ENCODE measurements around the gene NFIC.
"Not testable (repeated sequence)": the region's sequence is repeated elsewhere in the genome, so short reads cannot be mapped to it uniquely, and the experiment has no call there.

The NFIC gene

DNA sequence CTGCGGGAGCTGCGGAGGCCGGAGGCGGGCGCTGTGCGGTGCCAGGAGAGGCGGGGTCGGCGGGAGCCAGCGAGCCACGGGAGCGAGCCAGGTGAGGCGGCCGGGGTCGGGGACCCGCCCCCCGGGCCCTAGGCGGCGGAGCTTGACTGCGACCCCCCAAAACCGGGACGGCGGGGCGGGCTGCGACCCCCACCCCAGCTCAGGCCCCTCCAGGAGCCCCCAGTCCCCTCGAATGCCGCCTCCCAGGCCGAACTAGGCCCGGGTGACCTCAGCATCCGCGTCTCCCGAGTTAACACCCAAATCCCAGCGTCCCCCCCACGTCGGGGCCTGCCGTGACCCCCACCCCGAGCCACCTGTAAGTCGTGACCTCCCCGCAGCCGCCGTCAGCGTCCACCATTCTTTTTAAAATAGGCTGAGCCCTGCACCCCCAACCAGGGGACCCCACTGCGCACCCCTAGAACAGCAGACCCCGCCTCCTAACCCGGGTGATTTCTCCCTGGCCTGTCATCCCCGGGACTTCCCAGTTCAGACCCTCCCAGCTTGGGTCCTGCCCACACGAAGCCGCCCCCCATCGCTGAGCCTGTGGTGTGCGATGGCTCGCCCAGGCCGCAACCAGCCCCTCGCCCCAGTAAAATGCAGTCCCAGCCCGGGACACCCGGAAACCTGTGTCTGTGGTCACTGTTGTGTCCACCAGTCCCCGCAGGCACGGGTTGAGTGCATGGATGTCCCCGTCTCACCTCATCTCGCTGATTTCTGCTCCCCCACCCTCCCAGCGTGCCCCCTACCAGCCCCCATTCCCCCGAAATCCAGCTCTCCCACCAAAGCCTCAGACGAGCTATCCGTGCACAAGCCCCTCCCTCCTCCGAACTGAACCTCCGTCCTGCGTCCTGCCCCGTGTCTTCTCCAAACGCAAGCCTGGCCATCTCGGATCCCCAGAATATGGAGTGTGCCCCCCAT lies 140.3 kb downstream of the NFIC start:
- DNase-seq (ENCODE audit: extremely low read depth in 1 of 2, low read depth in 1 of 2), result no peak

DNA sequence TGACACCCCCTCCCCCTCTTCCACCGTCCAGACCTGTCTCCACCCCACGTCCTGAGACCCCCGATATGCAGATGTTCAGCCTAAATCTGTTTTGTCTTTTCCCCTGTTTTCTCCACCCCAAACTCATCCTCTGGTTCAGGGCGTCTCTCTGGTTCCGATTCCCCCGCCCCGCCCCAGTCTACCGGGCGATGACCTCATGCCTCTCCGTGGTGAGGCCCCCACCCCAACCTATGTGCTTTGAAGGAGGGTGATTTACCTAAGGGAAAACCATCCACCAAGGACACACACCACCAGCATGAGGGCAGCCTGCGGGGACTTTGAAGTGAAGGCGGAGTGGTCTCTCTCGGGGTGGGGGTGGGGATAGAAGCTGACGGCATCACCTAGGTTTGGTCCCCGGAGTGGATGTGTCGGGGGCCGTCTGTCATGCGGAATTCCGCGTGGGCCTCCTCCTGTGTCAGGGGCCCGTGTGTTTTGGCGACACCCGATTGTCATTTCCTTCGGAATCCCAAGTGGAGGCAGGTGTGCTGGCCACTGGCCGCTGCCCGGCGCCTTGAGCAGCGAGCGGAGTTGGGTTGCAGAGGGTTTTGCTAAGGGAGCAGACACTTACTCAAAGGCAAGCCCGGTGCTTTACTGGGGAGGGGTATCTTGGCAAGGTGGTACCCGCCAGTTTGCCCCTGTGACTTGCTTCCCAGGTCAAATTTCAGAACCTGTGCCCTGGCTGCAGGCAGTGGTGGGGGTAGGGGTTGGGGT lies 141.2 kb downstream of the NFIC start:
- DNase-seq (ENCODE audit: extremely low read depth in 1 of 2, low read depth in 1 of 2), result no peak

DNA sequence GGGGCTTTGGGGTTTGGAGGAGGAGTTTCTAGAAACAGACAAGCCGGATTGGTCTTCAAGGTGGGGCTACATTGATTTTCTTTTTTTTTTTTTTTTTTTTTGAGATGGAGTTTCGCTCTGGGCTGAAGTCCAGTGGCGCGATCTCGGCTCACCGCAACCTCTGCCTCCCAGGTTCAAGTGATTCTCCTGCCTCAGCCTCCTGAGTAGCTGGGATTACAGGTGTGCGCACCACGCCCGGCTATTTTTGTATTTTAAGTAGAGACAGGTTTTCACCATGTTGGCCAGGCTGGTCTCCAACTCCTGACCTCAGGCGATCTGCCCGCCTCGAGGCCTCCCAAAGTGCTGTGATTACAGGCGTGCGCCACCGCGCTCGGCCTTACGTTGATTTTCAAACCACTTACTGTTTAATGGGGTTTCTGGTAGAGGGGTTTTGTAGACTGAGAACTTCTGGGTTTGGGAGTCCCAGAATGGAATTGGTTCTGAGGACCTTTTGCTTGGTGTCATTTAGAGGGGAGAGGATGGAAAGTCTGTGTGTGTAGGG lies 141.8 kb downstream of the NFIC start:
- not testable (repeated sequence) for DNase-seq (ENCODE audit: extremely low read depth in 1 of 2, low read depth in 1 of 2)

DNA sequence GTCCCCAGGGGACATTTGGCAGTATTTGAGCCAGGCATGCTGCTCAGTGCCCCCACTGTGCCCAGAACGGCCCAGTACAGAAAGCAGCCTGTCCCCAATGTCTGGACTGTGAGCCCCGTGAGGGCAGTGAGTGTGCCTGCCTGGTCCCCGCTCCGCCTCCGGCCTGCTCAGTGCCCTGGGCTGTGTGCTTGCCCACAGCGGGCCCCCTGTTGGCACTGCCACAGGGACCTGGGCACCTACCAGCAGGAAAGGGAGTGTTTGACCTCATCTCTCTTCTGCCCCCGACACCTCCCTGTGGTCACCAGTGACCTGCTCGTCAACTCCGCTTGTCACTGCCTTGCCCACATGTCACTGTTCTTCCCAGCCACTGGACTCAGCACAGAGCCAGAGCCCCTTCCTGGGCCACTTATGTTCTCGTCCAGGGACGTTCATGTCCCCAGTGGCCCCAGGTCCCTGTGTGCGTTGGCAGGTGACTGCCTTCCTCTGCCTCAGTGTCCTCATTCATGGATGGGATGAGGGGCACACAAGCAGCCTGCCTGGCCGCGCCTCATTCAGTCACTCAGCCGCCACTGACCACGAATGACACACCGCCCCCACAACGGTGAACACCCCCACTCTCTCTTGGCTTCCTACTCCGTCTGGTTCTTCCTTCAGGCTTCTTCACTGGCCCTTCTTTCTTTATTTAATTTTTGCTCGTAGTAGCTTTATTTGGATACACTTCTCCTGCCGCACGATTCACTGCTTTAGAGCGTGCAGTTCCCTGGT lies 142.6 kb downstream of the NFIC start:
- DNase-seq (ENCODE audit: extremely low read depth in 1 of 2, low read depth in 1 of 2), result no peak

DNA sequence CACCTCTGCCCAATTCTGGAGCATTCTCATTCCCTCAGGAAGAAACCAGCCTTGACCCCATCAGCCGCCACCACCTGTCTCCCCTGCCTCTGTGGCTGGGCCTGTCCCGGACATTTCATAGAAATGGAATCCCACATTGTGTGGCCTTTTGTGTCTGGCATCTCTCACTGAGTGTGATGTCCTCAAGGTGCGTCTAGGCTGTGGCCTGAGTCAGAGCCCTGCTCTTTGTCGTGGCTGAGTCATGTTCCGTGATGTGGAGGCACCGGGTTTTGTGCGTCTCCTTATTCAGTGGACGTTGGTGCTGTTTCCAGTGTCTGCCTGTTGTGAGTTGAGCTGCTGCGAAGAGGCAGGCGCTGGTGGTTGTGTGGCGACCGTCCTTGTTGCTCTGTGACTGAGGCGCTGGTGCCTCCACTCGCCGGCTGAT lies 143.2 kb downstream of the NFIC start:
- DNase-seq (ENCODE audit: extremely low read depth in 1 of 2, low read depth in 1 of 2), result peak in 1 of 2 donors; percentile 50

DNA sequence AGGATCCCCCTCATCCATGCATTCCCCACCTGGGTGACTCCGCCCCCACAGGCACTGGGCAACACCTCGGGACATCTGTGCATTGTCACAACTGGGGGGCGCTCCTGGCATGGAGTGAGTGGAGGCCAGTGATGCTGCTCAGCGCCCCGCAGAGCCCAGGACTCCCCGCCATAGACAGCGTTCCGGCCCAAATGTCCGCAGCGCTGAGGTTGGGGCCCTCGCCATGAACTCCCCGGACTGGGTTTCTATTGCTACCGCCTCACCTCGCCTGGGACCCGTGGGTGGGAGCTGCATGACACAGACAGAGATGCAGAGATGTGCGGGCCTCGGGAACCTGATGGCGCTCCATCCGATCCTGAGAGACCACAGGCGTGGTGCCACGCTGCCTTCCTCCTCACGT lies 144.3 kb downstream of the NFIC start:
- DNase-seq (ENCODE audit: extremely low read depth in 1 of 2, low read depth in 1 of 2), result no peak

DNA sequence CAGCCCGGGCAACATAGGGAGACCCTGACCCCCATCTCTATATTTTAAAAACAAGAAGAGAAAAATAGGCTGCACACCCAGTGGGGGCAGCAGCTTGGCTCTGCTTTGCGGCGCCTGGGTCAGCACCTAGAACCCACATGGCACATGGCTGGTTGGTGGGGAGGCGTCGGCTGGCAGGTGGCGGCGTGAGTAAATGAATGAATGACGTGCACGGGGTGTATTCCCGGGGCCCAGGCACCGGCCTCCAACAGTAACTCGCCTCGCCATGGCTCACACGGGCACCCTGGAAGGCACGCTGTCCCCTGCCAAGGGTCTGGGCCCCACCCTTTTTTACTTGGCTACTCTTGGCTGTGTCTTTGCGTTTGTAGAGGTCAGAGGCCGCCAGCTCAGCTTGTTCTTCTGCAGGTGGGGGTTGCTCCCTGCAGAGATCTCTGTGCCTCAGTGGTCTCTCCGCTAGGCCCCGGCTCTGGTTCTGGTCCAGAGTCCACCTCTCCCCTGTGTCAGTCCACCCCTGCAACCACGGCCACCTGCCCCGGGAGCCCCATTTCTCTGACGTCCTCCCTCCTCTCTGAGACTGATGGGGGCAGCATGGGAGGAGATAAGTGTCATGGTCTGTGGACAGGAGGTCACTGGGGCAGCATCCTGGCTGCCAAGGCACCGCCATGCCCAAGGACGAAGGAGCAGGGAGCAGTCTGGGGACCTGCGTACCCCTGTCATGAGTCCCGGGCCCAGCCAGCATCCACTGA lies 145.3 kb downstream of the NFIC start:
- DNase-seq (ENCODE audit: extremely low read depth in 1 of 2, low read depth in 1 of 2), result no peak

DNA sequence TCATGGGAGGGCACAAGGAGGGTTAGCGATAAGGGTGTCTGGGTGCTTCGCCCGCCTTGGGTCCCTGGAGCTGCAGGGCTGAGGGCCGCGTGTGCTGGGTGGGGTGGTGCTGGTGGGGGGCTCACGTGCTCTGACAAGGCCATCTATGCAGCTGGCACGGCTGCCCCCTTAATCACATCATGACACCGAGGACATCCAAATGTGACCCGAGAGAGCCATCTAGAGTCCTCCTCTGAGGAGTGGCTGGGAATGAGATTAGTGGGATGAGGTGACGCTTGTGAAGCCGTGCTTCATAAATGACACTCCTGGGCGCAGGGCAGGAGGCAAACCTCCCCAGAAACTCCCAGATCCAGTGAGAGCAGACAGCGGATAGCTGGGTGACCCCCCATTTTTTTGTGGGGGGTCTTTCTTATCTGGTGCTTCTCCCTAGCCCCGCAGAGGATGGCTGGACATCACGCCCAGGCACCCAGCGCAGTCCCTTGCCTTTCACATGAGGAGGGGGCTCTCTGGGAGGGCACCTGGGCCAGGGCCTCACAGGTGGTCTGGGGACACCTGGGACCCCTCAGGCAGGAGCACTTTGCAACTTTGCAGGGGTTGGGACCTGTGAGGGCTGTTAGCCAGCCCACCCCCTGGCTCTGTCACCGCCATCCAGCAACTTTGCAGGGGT lies 146.3 kb downstream of the NFIC start:
- no peak for DNase-seq (ENCODE audit: extremely low read depth in 1 of 2, low read depth in 1 of 2)

DNA sequence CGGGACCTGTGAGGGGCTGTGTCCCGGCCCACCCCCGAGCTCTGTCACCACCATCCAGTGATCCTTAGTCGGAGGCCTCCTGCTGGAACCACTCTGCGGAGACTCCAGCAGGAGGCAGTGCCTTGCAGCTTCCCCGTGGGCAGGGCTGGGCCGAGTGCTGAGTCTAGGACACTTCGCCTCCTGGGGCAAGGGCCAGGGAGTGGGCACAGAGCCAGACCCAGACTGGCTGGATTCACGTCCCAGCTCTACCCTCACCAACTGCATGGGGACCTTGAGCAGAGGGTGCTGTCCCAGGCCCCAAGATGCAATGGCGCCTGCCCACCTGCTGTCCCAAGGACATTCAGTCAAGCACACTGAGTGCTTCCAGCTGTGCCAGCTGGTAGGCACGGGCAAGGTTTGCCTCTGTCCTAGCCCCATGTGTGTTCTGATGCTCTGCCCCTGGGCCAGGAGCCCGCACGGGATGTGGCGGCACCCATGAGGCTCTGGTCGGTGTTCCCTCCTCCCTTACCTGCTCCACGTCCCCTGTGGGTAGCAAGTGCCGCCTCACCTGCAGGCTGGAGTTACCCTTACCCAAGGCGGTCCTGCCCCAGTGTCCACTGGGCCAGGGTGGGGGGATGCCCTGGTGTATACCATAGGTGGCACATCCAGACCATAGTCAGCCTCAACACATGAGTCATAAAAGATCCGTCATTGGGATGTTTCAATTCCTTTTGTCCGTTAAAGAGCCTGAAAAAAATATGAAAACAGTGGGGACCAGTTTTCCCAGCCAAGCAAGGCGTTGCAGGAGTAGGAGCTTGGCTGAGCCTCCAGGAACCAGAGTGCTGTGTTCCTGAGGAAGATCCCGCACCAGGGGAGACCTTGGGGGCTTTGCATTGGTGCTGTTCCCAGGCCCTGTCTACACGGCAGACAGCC lies 147.1 kb downstream of the NFIC start:
- no peak for DNase-seq (ENCODE audit: extremely low read depth in 1 of 2, low read depth in 1 of 2)

DNA sequence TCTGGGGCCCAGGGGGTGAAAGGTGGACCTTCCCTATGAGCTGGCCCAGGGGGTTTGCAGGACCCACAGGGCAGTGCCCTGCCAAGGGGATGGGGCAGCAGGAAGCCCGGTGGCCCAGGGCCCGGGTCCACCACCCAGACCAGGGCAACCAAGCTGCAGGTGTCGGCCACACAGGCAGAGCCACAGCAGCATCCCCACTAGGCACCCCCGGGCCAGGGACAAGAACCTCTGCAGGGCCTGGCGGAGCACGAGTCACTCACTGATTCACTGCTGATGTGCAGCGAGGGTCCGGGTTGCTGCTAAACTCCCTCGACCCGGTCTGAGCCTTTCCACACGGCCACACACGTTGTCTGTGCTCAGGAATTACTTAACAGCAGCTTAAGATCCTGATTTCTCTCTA lies 148.5 kb downstream of the NFIC start:
- no peak for DNase-seq (ENCODE audit: extremely low read depth in 1 of 2, low read depth in 1 of 2)

DNA sequence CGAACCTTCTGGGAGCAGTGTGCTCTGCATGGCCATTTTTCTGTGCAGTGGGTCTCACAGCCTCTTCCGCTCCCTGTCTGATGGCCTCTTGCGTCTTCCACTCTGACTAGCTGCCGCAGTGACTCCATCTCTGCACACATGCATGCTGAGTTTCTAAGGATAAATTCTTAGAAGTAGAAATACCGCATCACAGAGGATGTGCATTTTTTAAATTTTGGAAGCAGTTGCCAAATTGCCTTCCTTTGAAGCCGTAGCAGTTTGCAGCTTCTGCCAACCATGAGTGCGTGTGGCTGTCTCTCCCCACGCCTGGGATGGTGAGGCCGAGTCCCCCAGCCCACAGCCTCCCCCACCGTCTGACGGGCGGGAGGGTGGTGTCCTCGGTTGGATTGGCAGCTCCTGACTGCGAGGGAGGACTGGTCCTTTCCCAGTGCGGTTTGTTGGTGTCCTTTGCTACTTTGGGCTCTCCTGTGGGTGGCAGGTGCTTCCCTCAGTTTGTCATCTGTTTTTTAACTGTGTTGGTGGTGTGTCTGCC lies 149.6 kb downstream of the NFIC start:
- no peak for DNase-seq (ENCODE audit: extremely low read depth in 1 of 2, low read depth in 1 of 2)

DNA sequence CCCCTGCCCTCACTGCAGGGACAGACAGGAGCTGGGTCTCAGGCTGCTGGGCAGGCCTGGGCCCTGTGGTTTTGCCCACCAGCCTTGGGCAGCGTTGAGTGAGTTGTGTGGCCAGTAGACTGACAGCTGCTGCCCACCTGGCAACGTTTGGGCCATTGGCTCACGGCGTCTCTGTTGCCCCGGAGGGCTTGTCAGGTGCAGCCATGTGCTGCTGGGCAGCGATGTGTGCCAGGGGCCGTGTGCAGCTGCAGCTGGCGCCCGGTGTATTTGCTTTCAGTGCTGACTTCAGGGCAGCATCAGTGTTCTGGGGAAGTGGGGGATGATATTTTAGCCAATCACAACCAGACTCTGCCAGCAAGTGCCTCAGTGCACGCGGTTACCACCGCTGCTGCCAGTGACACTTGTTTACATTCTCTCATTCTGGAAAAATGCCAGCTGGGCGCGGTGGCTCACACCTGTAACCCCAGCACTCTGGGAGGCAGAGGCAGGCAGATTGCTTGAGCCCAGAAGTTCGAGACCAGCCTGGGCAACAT lies 150.4 kb downstream of the NFIC start:
- no peak for DNase-seq (ENCODE audit: extremely low read depth in 1 of 2, low read depth in 1 of 2)

DNA sequence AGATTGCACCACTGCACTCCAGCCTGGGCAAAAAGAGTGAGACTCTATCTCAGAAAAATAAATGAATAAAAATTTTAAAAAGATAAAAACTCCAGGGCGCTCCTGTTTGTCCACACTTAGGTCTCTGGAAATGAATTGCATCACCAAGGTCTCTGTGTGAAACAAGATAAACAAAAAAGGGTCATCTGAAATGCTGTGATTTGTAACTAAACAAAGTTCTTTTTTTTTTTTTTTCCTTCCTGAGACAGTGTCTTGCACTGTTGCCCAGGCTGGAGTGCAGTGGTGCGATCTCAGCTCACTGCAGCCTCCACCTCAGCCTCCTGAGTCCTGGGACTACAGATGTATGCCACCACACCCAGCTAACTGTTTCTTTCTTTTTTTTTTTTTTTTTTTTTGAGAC lies 151.3 kb downstream of the NFIC start:
- no peak for DNase-seq (ENCODE audit: extremely low read depth in 1 of 2, low read depth in 1 of 2)

DNA sequence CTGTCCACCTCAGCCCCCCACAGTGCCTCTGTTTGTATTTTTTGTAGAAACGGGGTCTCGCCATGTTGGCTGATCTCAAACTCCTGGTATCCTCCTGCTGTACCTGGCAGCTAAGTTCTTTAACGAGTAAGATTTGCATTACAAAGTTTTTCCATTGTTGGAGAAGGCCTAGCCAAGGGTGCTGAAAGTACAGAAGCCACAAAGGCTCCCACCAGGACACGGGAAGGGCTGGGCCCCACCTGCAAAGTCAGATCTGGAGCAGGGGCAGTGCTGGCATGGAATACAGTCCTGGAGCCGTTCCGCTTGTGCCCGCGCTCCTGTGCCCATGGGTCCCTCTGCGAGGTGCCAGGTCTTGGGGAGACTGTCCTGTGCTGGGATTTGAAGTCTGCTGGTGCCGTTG lies 151.9 kb downstream of the NFIC start:
- DNase-seq (ENCODE audit: extremely low read depth in 1 of 2, low read depth in 1 of 2), result no peak

DNA sequence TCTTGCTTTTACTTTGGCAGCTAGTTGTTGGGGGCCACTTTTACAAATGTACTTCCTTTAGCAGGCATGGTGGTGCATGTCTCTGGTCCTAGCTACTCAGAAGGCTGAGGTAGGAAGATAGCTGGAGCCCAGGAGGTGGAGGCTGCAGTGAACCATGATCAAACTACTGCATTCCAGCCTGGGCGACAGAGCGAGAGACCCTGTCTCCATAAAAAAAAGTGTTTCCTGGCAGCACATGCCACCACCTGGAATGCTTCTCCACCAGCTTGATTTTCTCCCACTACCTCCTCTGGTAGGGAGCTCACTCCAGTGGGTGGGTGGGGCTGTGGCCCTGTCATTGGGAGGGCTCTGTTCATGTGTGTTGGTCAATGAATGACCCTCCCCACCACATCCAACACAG lies 152.3 kb downstream of the NFIC start:
- no peak for DNase-seq (ENCODE audit: extremely low read depth in 1 of 2, low read depth in 1 of 2)
